Fibroblast of skin of left biceps (primary cell): ENCODE data around the gene BUB1.
"Not testable (repeated sequence)": the region's sequence is repeated elsewhere in the genome, so short reads cannot be mapped to it uniquely, and the experiment has no call there.

ENCODE experiments used
- DNase-seq, 2 experiments: peaks; one replicate each; pipeline ENCODE4 v3.0.0-alpha.2; 2013; ENCODE audit warnings: low read depth in 2 of 2

The BUB1 gene

GRCh38 chr2:110659248-110659647 lies 18.6 kb downstream of the BUB1 start:
- no peak for DNase-seq

- DNase-seq = no peak
Measured at GRCh38 chr2:110657724-110658305, 20.0 kb downstream of the BUB1 start.

- no peak for DNase-seq
Measured at GRCh38 chr2:110655701-110656100, 22.2 kb downstream of the BUB1 start.

- no peak for DNase-seq
Measured at GRCh38 chr2:110653861-110654260, 24.0 kb downstream of the BUB1 start.

GRCh38 chr2:110650346-110650745 lies 27.5 kb downstream of the BUB1 start:
- no peak for DNase-seq

GRCh38 chr2:110647777-110648176 lies 30.1 kb downstream of the BUB1 start:
- DNase-seq = no peak

- no peak for DNase-seq
Measured at GRCh38 chr2:110645616-110646015, 32.2 kb downstream of the BUB1 start.

GRCh38 chr2:110644357-110644756 lies 33.5 kb downstream of the BUB1 start:
- no peak for DNase-seq

- no peak for DNase-seq
Measured at GRCh38 chr2:110642360-110642759, 35.5 kb downstream of the BUB1 start.

GRCh38 chr2:110639972-110640371 lies 37.9 kb downstream of the BUB1 start:
- DNase-seq = no peak

- no peak for DNase-seq
Measured at GRCh38 chr2:110638952-110639695, 38.7 kb downstream of the BUB1 start.

GRCh38 chr2:110638004-110638403 lies 39.9 kb downstream of the BUB1 start:
- no peak for DNase-seq

GRCh38 chr2:110637093-110637492 lies 40.8 kb downstream of the BUB1 start:
- DNase-seq = no peak

- not testable (repeated sequence) for DNase-seq
Measured at GRCh38 chr2:110635949-110636628, 41.8 kb downstream of the BUB1 start.

- DNase-seq = not testable (repeated sequence)
Measured at GRCh38 chr2:110627348-110627747, 50.5 kb downstream of the BUB1 start.

GRCh38 chr2:110619326-110619939 lies 58.4 kb downstream of the BUB1 start:
- not testable (repeated sequence) for DNase-seq

GRCh38 chr2:110613927-110614326 lies 63.9 kb downstream of the BUB1 start:
- DNase-seq = not testable (repeated sequence)

GRCh38 chr2:110610613-110611250 lies 67.1 kb downstream of the BUB1 start:
- not testable (repeated sequence) for DNase-seq

GRCh38 chr2:110609843-110610612 lies 67.8 kb downstream of the BUB1 start:
- not testable (repeated sequence) for DNase-seq

- not testable (repeated sequence) for DNase-seq
Measured at GRCh38 chr2:110608788-110609502, 68.9 kb downstream of the BUB1 start.
